ENCODE data around the gene NPFFR2.

Gene NPFFR2

DNA sequence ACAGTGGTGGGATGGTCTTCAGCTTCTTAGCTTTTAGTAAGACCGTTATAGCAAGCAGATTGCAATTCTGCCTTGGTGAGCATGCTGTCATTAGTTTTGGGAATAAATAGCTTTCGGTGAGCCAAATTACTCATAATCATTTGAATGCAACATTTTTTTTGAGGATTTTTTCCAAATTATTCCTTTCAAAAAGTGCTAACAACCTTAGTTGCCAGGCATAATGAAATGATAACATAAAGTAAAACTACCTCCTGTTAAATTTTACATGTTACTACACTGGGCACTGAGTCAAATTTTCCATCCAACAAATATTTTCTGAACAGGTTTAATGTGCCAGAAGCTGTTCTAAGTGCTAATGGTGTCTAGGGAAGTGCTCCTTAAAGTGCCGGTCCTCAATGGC, 15.8 kb upstream of the NPFFR2 start:
- no peak for TF ChIP-seq CTCF (IDR thresholded peaks at IDR 0.05; ENCODE audit: low read depth, low read length, missing control alignments)
- DNase-seq (ENCODE audit: low read depth): no peak
- in situ Hi-C loops (cut with HindIII; ENCODE audit: low sequenced_read_pairs): no loop called here
- H3K4me3 ChIP-seq (ENCODE audit: low read depth, low read length): no peak overlapping the region

GRCh38 chr4:72019688-72020087, 12.1 kb upstream of the NPFFR2 start:
- in situ Hi-C loops (cut with HindIII; ENCODE audit: low sequenced_read_pairs): no loop called here
- H3K4me3 ChIP-seq (ENCODE audit: low read depth, low read length): no peak overlapping the region
- no peak for TF ChIP-seq CTCF (IDR thresholded peaks at IDR 0.05; ENCODE audit: low read depth, low read length, missing control alignments)
- no peak for DNase-seq (ENCODE audit: low read depth)

GRCh38 chr4:72022553-72022952, 9.2 kb upstream of the NPFFR2 start:
- H3K4me3 ChIP-seq (ENCODE audit: low read depth, low read length): no peak overlapping the region
- TF ChIP-seq CTCF (IDR thresholded peaks at IDR 0.05; ENCODE audit: low read depth, low read length, missing control alignments): no peak
- in situ Hi-C loops (cut with HindIII; ENCODE audit: low sequenced_read_pairs): no loop called here
- no peak for DNase-seq (ENCODE audit: low read depth)

GRCh38 chr4:72055566-72055965, 23.8 kb downstream of the NPFFR2 start:
- no peak for DNase-seq (ENCODE audit: low read depth)
- in situ Hi-C loops (cut with HindIII; ENCODE audit: low sequenced_read_pairs): no loop called here

GRCh38 chr4:72063726-72064125, 31.9 kb downstream of the NPFFR2 start:
- DNase-seq (ENCODE audit: low read depth): no peak
- H3K4me3 ChIP-seq (ENCODE audit: low read depth, low read length): no peak overlapping the region
- TF ChIP-seq CTCF (IDR thresholded peaks at IDR 0.05; ENCODE audit: low read depth, low read length, missing control alignments): no peak
- in situ Hi-C loops (cut with HindIII; ENCODE audit: low sequenced_read_pairs): no loop called here

More at GRCh38 chr4:72055566-72055965, 23.8 kb downstream of the NPFFR2 start:
- no peak for TF ChIP-seq CTCF (IDR thresholded peaks at IDR 0.05; ENCODE audit: low read depth, low read length, missing control alignments)
- no peak overlapping the region for H3K4me3 ChIP-seq (ENCODE audit: low read depth, low read length)

DNA sequence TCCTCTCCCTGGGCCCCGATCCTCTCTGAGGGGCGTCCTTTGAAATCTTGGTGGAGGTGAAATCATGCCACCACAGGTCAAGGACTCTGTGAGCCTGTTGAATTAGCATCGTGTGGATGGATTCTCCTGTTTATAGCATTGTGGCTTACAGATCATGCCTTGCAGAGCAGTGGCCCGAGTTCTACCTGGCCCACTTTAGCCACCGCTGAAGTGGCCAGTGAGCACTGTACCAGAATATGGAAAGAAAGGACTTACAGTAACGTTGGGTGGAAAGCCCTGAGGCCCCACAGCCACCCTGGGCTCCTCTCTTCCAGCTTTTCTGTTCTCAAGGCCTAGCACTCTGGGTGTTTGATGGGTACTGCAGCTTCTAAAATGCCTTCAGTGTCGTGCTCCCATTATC, 35.3 kb downstream of the NPFFR2 start:
- no peak for TF ChIP-seq CTCF (IDR thresholded peaks at IDR 0.05; ENCODE audit: low read depth, low read length, missing control alignments)
- DNase-seq (ENCODE audit: low read depth): no peak
- no peak overlapping the region for H3K4me3 ChIP-seq (ENCODE audit: low read depth, low read length)
- in situ Hi-C loops (cut with HindIII; ENCODE audit: low sequenced_read_pairs): no loop called here

- DNase-seq (ENCODE audit: low read depth): no peak
- in situ Hi-C loops (cut with HindIII; ENCODE audit: low sequenced_read_pairs): no loop called here
- H3K4me3 ChIP-seq (ENCODE audit: low read depth, low read length): no peak overlapping the region
- TF ChIP-seq CTCF (IDR thresholded peaks at IDR 0.05; ENCODE audit: low read depth, low read length, missing control alignments): no peak
These were observed 42.0 kb downstream of the NPFFR2 start for GRCh38 chr4:72073816-72074215.

Measured in astrocyte of the cerebellum (primary cell).